NCI-H1436 (cell line): ENCODE measurements around the gene TAF11L6.
"Not testable (repeated sequence)": the region's sequence is repeated elsewhere in the genome, so short reads cannot be mapped to it uniquely, and the experiment has no call there.

Experiments used
- DNase-seq: peaks from one replicate; lab custom pipeline; 2025; lab: John Stamatoyannopoulos, UW

TAF11L6 gene

DNA sequence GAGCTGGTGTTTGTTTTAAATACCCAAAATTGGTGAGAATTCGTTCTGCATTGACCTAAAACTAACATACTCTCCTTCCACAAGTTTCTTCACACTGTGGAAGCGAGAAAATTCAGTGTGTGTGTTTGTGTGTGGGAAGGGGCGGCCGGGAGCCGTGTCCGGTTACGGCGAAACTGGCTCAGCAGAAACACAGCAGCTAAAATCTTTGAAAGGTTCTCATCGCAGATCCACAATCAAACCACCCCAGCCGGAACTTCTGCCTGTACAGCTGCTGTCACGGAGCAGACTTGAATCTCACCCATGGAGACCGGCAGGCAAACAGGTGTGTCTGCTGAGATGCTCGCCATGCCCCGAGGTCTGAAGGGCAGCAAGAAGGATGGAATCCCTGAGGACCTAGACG, at the start of gene TAF11L6:
Gene TAF11L6, plus strand, starts transcription at position 301 of the 400 bp plus-strand sequence.
- DNase-seq, result not testable (repeated sequence)

DNA sequence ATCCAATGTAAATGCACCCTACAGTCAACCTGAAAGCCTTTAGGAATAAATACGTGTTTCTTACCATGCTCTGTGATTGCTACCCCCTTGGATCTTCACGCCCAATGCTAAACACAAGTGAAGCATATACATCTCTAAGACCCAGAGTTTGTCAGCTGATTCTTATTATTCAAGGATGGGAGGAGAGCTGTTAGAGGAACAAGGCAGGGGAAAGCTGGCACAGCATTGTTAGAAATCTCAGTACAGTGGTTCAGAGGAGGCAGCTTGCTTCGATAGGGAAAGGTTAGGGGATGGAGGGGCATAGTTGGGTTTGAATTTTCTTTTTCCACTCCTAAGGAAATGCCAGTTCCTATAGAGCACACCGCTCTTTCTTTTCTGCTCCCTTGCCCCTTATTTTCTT, 47.1 kb upstream of the TAF11L6 start:
- DNase-seq, result no peak

DNA sequence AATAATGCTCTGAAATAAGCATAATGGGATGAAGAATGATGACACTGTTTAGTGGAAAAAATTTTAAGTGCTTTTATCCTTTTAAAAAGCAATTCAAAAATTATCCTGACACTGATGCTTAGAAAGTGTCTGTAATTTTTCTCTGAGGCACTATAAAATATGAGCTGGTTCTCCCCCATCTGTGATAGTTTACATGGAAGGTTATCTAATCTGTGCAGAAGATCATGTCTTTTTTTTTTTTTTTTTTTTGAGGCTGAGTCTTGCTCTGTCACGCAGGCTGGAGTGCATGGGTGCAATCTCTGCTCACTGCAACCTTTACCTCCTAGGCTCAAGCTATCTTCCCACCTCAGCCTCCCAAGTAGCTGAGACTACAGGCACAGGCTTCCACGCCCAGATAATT, 45.7 kb upstream of the TAF11L6 start:
- DNase-seq, result no peak

GRCh38 chr5:17486464-17487173, 41.9 kb upstream of the TAF11L6 start:
- not testable (repeated sequence) for DNase-seq

- no peak for DNase-seq
Measured at GRCh38 chr5:17487174-17487512, 41.3 kb upstream of the TAF11L6 start.

GRCh38 chr5:17491257-17491656, 37.2 kb upstream of the TAF11L6 start:
- not testable (repeated sequence) for DNase-seq

GRCh38 chr5:17492770-17493169, 35.7 kb upstream of the TAF11L6 start:
- no peak for DNase-seq

DNA sequence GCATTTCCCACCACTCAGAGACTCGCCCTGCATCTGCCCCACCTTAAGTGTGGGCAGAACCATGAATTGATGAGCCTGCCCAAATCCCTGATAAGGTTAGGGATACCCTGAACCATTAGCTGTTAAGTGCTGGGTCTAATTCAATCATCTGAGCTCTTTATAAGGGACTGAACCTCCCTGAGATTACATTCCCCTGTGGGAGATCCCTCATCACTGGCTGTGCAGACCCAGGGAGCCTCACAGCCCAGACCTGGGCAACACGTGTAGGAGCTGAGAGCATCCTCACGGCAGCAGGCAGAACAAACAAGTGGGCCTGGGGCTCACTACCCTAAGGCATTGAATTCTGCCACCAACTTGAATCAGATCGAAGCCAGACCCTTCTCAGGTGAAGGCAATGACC, 31.0 kb upstream of the TAF11L6 start:
- DNase-seq, result no peak

- DNase-seq, result not testable (repeated sequence)
Measured at GRCh38 chr5:17497931-17498330, 30.5 kb upstream of the TAF11L6 start, which contains the start of gene TAF11L2. Gene TAF11L2 (plus strand): TSS chr5:17498231.

DNA sequence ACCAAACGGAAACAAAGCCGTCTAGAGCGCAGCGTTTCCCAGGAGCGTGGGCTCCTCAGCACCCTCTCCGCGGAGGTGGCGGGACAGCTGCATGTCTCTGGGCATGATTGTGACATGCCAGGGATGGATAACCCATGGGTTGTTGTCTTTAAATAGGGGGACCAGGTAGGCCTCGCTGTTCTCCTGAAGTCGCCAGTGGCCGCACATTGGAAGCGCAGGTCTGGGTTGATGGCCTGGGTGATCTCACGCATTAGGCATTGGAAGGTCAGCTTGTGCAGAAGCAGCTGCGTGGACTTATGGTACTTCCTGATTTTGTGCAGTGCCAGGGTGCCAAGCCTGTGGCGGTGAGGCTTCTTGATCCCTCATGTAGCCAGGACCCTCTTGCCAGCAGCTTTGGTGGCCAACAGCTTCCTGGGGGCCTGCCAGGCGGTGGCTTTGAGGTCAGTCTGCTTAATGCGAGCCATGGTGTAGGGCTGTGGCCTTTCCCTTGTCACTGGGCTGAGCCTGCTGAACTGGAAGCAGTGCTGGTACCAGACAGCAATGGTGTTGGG, 16.6 kb upstream of the TAF11L6 start:
- no peak for DNase-seq

GRCh38 chr5:17517526-17517925, 10.9 kb upstream of the TAF11L6 start:
- not testable (repeated sequence) for DNase-seq

- DNase-seq, result not testable (repeated sequence)
Measured at GRCh38 chr5:17518067-17518466, 10.4 kb upstream of the TAF11L6 start, which contains the start of gene TAF11L3. Gene TAF11L3 (plus strand): TSS chr5:17518367.

- DNase-seq, result not testable (repeated sequence)
Measured at GRCh38 chr5:17519508-17519907, 9.0 kb upstream of the TAF11L6 start.

DNA sequence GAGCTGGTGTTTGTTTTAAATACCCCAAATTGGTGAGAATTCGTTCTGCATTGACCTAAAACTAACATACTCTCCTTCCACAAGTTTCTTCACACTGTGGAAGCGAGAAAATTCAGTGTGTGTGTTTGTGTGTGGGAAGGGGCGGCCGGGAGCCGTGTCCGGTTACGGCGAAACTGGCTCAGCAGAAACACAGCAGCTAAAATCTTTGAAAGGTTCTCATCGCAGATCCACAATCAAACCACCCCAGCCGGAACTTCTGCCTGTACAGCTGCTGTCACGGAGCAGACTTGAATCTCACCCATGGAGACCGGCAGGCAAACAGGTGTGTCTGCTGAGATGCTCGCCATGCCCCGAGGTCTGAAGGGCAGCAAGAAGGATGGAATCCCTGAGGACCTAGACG, 7.0 kb upstream of the TAF11L6 start, which contains the start of gene TAF11L4:
Gene TAF11L4, plus strand, starts transcription at position 301 of the 400 bp plus-strand sequence.
- DNase-seq, result not testable (repeated sequence)

DNA sequence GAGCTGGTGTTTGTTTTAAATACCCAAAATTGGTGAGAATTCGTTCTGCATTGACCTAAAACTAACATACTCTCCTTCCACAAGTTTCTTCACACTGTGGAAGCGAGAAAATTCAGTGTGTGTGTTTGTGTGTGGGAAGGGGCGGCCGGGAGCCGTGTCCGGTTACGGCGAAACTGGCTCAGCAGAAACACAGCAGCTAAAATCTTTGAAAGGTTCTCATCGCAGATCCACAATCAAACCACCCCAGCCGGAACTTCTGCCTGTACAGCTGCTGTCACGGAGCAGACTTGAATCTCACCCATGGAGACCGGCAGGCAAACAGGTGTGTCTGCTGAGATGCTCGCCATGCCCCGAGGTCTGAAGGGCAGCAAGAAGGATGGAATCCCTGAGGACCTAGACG, 3.5 kb upstream of the TAF11L6 start, which contains the start of gene TAF11L5:
Gene TAF11L5, plus strand, starts transcription at position 301 of the 400 bp plus-strand sequence.
- DNase-seq, result not testable (repeated sequence)

GRCh38 chr5:17526504-17526903, 2.0 kb upstream of the TAF11L6 start:
- not testable (repeated sequence) for DNase-seq
